Measurements from ENCODE around the gene DOCK11. TPM values are rescaled to one million over a fixed set of nuclear protein-coding genes. Genes with fewer than 3 reads are reported as not detected.

The DOCK11 gene
- total RNA-seq, 4 donors from 2014 or later, result 13.1 to 33.1 (median 25.4) TPM

GRCh38 chrX:118655561-118656246 lies 160.1 kb downstream of the DOCK11 start:
- no peaks in the 10 kb centered on the region for H3K36me3 ChIP-seq
- no peaks in the 10 kb centered on the region for H3K9me3 ChIP-seq
- no peaks in the 10 kb centered on the region for H3K4me1 ChIP-seq
- TF ChIP-seq POLR2A (IDR thresholded peaks at IDR 0.05), result no peak
- TF ChIP-seq CTCF (IDR thresholded peaks at IDR 0.05), result no peak
- intact Hi-C loops (cut with DNase I; ENCODE audit: low total_unique reads), result no loop called here
- H3K4me3 ChIP-seq, result no peak overlapping the region
- H3K27me3 ChIP-seq, result no peaks in the 10 kb centered on the region
- DNase-seq, result no peak
- H3K27ac ChIP-seq, result no peak overlapping the region

- Histone ChIP-seq H3K27ac (no peak overlapping the region), H3K9me3 (no peaks in the 10 kb centered on the region), H3K36me3 (no peaks in the 10 kb centered on the region), H3K4me1 (no peaks in the 10 kb centered on the region), H3K4me3 (no peak overlapping the region), H3K27me3 (no peaks in the 10 kb centered on the region)
- TF ChIP-seq CTCF (IDR thresholded peaks at IDR 0.05) (no peak), POLR2A (IDR thresholded peaks at IDR 0.05) (no peak)
- DNase-seq, result no peak
- intact Hi-C loops (cut with DNase I; ENCODE audit: low total_unique reads), result no loop called here
Observed at GRCh38 chrX:118657413-118657812, 161.8 kb downstream of the DOCK11 start.

GRCh38 chrX:118660085-118660484 lies 164.5 kb downstream of the DOCK11 start:
- no peaks in the 10 kb centered on the region for H3K4me1 ChIP-seq
- H3K9me3 ChIP-seq, result no peaks in the 10 kb centered on the region
- intact Hi-C loops (cut with DNase I; ENCODE audit: low total_unique reads), result no loop called here
- H3K36me3 ChIP-seq, result no peaks in the 10 kb centered on the region
- DNase-seq, result no peak
- H3K4me3 ChIP-seq, result no peak overlapping the region
- H3K27ac ChIP-seq, result no peak overlapping the region
- H3K27me3 ChIP-seq, result no peaks in the 10 kb centered on the region
- TF ChIP-seq CTCF (IDR thresholded peaks at IDR 0.05) (no peak), POLR2A (IDR thresholded peaks at IDR 0.05) (no peak)

GRCh38 chrX:118665204-118665603 lies 169.6 kb downstream of the DOCK11 start:
- Histone ChIP-seq H3K27me3 (peaks cover 0 to 9% of the 10 kb centered on the region in 2 donors), H3K27ac (no peak overlapping the region), H3K4me1 (no peaks in the 10 kb centered on the region), H3K4me3 (no peak overlapping the region), H3K9me3 (no peaks in the 10 kb centered on the region), H3K36me3 (no peaks in the 10 kb centered on the region)
- intact Hi-C loops (cut with DNase I; ENCODE audit: low total_unique reads), result no loop called here
- DNase-seq, result no peak
- TF ChIP-seq POLR2A (IDR thresholded peaks at IDR 0.05), result no peak
- no peak for TF ChIP-seq CTCF (IDR thresholded peaks at IDR 0.05)

- TF ChIP-seq POLR2A (IDR thresholded peaks at IDR 0.05) (no peak), CTCF (IDR thresholded peaks at IDR 0.05) (no peak)
- Histone ChIP-seq H3K4me1 (no peaks in the 10 kb centered on the region), H3K4me3 (no peak overlapping the region), H3K9me3 (no peaks in the 10 kb centered on the region), H3K27ac (no peak overlapping the region), H3K27me3 (peaks cover 0 to 9% of the 10 kb centered on the region in 2 donors), H3K36me3 (no peaks in the 10 kb centered on the region)
- intact Hi-C loops (cut with DNase I; ENCODE audit: low total_unique reads), result no loop called here
- DNase-seq, result no peak
Observed at GRCh38 chrX:118666521-118666920, 170.9 kb downstream of the DOCK11 start.

Data from uterus (tissue), 4 donors.